ENCODE measurements around the gene GRAP.

The GRAP gene

DNA sequence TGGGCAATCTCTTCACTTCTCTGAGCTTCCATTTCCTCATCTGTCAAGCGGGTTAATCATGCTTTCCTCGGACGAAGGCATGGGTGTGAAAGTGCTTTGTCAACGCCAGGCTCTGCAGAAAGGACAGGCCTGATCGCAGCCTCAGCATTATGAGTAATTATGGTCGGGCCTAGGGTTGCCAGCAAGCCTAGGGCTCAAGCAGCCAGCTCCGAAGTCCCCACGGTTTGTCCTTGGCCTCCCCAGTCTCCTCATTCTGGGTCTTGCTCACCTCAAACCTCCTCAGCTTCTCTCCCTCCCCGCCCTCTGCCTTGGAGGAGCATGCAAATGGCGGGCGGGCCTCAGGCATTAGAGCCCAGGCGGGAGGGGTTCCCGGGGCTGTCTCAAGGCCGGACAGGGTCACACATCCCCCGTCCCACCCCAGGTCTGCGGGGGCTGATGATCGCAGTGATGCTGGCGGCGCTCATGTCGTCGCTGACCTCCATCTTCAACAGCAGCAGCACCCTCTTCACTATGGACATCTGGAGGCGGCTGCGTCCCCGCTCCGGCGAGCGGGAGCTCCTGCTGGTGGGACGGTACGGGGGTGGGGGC lies 32.0 kb downstream of the GRAP start:
- no peak overlapping the region for H3K27ac Mint-ChIP-seq

DNA sequence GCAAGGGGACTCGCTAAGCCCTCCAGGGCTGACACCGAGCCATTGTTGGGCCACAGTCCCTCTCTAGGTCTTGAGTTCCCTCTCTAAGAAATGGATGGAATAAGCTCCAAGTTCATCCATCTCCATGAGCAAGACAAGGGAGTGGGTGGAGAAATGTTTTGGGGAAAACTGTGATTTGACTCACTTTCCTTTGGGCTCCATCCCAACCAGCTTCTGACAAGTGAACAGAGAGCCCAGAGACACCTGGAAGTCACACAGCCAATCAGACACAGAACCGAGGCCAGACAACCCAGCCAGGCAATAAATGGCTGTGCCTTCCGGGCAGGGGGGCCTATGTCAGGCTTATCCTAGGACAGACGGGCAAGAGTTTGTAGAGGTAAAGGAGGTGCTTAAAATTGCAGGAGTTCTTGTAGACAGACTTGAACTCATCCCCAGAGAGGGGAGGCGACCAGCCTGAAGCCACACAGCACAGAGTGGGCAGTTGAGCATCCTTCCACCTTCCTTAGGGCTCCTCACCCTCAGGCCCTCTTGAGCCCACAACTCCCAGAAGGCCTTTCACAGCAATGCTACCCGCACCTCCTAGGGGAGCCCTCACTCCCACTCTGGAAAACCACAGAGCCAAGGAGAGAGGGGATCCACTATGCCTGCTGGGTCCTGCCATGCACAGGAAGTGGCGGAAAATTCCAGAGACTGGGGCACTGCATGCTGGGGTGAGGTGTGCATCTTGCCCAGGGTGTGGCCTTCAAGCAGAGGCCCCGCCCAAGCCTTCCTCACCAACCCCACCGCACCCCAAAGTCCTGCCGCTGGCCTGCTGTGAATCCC lies 32.7 kb downstream of the GRAP start:
- H3K4me3 Mint-ChIP-seq = no peak overlapping the region
- no peak overlapping the region for H3K27ac Mint-ChIP-seq
- no peaks in the 10 kb centered on the region for H3K9me3 Mint-ChIP-seq (ENCODE audit: low read depth)
- H3K36me3 Mint-ChIP-seq = no peaks in the 10 kb centered on the region
- H3K4me1 Mint-ChIP-seq (ENCODE audit: low read depth) = peaks cover 14% of the 10 kb centered on the region
- H3K27me3 Mint-ChIP-seq = no peaks in the 10 kb centered on the region

More for the DNA sequence above, 32.0 kb downstream of the GRAP start:
- Mint-ChIP-seq H3K9me3 (ENCODE audit: low read depth) (no peaks in the 10 kb centered on the region), H3K4me1 (ENCODE audit: low read depth) (peaks cover 16% of the 10 kb centered on the region), H3K36me3 (no peaks in the 10 kb centered on the region), H3K27me3 (no peaks in the 10 kb centered on the region), H3K4me3 (no peak overlapping the region)

DNA sequence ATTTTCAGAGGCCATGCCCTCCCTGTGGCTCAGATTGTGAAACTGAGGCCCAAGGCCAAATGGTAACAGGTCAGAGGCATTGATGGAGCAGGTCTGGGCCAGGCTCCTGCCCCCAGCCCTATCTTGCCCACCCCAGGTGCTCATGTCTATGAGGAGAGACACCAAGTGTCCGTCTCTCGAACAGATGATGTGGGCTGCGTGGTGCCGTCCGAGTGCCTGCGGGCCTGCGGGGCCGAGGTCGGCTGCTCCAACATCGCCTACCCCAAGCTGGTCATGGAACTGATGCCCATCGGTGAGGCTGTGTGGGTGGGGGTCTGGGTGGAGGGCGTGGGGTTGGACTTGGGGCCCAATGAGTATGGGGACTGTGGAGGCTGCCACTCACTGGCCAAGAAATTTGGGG lies 33.5 kb downstream of the GRAP start:
- Mint-ChIP-seq H3K36me3 (no peaks in the 10 kb centered on the region), H3K27me3 (no peaks in the 10 kb centered on the region), H3K4me1 (ENCODE audit: low read depth) (peaks cover 11% of the 10 kb centered on the region), H3K9me3 (ENCODE audit: low read depth) (no peaks in the 10 kb centered on the region), H3K27ac (no peak overlapping the region), H3K4me3 (no peak overlapping the region)

DNA sequence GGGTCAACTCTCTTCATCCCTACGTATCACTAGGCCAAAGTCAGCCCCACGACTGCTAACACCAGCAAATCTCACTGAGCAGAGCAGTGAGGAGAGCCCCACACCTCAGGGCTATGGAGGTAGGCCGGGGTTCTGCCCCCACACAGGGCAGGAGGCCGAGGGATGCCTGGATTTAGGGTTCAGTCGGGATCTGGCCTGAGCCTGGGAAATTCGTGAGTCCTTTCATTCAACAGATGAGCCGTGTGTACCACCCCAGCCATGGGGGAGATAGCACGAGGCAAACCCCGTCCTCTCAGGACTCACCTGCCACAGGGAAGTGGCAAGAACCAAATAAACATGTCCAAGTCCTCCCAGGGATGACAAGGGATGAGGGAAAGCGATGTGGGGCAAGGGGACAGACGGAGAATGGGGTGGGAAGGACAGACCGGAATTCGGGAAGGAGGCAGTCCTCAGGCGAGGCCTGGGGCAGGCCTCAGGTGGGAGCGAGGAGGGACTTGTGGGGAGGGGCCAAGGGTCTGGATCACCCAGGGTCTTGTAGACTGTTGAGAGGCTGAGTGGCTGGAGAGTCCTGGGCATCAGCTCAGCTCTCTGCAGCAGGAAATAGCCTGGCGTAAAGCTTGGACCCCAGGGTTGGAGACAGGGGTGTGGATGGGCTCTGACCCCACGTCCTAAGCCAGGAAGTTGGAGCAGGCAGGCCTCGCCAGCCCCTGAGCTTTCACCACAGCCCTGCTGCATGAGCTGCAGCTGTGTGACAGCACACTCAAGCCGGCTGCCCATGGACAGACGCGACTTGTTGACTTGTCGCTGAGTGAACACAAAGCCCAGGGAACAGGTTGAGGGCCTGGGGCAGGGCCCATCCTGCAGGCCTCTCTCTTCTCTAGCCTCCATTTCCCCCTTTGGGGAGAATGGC lies 34.3 kb downstream of the GRAP start:
- no peak overlapping the region for H3K4me3 Mint-ChIP-seq
- no peaks in the 10 kb centered on the region for H3K27me3 Mint-ChIP-seq
- H3K27ac Mint-ChIP-seq = peak overlapping the region; percentile 77
- H3K4me1 Mint-ChIP-seq (ENCODE audit: low read depth) = peaks cover 10% of the 10 kb centered on the region
- H3K9me3 Mint-ChIP-seq (ENCODE audit: low read depth) = no peaks in the 10 kb centered on the region
- H3K36me3 Mint-ChIP-seq = no peaks in the 10 kb centered on the region

DNA sequence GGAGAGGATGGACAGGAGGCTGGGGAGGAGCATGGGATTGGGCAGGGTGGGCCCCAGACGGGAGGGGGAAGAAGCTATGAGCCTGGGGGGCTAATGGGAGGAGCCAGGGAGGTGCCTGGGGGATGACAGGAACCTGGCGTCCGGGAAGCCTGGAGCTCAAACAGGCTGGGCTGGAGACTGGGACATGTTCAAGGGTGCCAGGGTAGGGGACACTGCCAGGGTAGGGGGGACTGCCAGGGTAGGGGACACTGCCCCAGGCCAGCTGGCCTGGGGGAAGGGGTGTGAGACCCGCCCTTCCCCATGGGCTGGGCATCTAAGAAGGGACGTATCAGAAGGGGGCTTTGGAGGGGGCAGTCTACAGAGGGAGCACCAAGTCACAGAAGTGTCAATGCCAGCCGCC lies 35.2 kb downstream of the GRAP start:
- no peaks in the 10 kb centered on the region for H3K27me3 Mint-ChIP-seq
- H3K4me1 Mint-ChIP-seq (ENCODE audit: low read depth) = peaks cover 5% of the 10 kb centered on the region
- no peaks in the 10 kb centered on the region for H3K9me3 Mint-ChIP-seq (ENCODE audit: low read depth)
- no peak overlapping the region for H3K4me3 Mint-ChIP-seq
- no peak overlapping the region for H3K27ac Mint-ChIP-seq
- H3K36me3 Mint-ChIP-seq = no peaks in the 10 kb centered on the region

DNA sequence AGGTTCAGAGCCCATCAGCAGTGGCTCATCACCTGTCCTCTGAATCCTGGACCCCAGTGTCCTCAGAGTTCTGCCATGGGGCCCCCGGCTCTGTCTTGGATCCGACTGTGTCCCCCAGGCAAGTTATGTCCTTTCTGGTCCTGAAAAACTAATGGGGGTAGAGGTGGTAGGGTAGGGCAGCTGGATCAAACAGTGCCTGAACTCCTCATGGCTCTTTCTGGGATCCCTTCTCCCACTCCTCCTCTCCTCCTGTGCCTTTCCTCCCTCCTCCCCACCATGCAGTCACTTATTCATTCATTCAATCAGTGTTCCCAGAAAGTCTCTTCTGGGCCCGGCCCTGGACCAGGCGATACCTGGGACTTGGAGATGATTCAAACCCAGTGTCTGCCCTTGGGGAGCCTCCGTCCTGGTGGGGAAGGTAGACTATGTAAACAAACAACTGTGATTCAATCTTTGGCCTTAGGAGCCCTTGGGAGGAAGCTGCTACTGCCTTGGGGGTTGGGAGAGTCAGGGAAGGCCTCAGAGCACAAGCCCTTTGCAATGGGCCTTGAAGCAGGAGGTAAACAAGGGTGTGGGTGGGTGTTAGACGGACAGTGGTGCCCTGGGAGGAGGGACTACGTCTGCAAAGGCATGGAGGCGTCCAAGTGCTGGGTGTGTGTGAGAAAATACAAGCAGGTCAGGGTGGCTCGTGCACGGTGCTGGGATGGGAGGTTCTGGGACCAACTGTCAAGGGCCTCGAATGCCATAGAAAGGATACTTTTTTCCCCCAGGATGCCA lies 35.8 kb downstream of the GRAP start:
- no peak overlapping the region for H3K27ac Mint-ChIP-seq
- no peak overlapping the region for H3K4me3 Mint-ChIP-seq
- H3K9me3 Mint-ChIP-seq (ENCODE audit: low read depth) = no peaks in the 10 kb centered on the region
- peaks cover 5% of the 10 kb centered on the region for H3K4me1 Mint-ChIP-seq (ENCODE audit: low read depth)
- H3K36me3 Mint-ChIP-seq = no peaks in the 10 kb centered on the region
- no peaks in the 10 kb centered on the region for H3K27me3 Mint-ChIP-seq

DNA sequence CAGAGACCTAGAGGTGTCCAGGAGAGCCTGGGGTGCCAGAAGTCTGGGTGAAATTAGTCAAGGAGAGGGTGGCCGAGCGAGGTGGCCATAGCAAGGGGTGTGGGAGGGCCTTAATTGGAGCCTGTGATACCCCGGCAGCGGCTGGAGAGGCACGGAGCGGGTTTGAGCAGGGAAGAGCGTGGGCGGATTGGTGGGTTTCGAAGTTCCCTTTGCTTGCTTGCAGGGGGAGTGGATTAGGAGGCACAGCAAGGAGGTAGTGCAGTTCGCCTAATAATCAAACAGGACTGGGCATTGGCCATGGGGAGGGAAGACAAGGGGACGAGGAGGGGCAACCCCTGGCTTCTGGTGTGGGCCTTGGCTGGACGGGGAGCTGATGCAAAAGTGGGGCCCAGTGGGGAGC lies 36.8 kb downstream of the GRAP start:
- Mint-ChIP-seq H3K27ac (no peak overlapping the region), H3K9me3 (ENCODE audit: low read depth) (no peaks in the 10 kb centered on the region), H3K27me3 (no peaks in the 10 kb centered on the region), H3K36me3 (no peaks in the 10 kb centered on the region), H3K4me1 (ENCODE audit: low read depth) (peaks cover 5% of the 10 kb centered on the region), H3K4me3 (no peak overlapping the region)

DNA sequence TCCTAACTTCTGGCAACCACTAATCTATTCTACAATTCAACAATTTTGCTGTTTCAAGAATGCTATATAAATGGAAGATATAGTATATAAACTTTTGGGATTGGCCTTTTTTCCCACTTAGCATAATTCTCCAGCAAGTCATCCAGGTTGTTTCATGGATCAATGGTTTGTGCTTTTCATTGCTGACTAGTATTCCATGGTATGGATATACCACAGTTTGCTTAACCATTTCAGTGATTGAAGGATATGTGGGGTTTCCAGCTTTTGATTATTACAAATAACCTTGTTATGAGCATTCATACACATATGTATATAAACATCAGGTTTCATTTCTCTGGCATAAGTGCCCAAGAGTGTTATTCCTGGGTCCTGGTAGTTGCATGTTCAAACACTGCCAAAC lies 40.1 kb downstream of the GRAP start:
- no peaks in the 10 kb centered on the region for H3K9me3 Mint-ChIP-seq (ENCODE audit: low read depth)
- H3K36me3 Mint-ChIP-seq = no peaks in the 10 kb centered on the region
- H3K4me1 Mint-ChIP-seq (ENCODE audit: low read depth) = peaks cover 25% of the 10 kb centered on the region
- no peak overlapping the region for H3K4me3 Mint-ChIP-seq
- H3K27me3 Mint-ChIP-seq = no peaks in the 10 kb centered on the region
- H3K27ac Mint-ChIP-seq = peak overlapping the region; percentile 58

DNA sequence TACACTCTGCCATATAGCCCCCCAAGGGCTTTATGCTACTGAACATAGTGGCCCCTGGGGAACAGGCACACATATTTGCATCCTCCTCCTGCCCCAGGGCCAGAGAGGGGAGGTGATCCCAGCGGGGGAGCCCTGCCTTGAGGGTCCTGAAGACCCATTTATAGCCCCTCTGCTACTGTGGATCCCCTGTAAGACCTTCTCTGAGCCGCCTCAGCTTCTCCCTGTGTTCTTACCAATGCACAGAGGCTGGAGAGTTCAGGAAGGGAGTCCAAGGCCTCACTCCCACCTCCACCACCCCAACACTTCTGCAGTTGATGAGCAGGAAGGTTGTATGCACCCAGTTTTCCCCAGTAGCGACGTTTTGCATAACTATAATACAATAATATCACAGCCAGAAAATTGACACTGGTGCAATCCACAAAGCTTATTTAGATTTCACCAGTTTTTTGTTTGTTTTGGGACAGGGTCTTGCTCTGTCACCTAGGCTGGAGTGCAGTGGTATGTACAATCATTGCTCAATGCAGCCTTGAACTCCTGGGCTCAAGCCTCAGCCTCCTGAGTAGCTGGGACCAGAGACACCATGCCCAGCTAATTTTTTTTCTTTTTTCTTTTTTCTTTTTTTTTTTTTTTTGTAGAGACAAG lies 40.8 kb downstream of the GRAP start:
- Mint-ChIP-seq H3K36me3 (no peaks in the 10 kb centered on the region), H3K27ac (peak overlapping the region; percentile 54), H3K9me3 (ENCODE audit: low read depth) (no peaks in the 10 kb centered on the region), H3K27me3 (no peaks in the 10 kb centered on the region), H3K4me3 (peak overlapping the region; percentile 49), H3K4me1 (ENCODE audit: low read depth) (peaks cover 30% of the 10 kb centered on the region)

DNA sequence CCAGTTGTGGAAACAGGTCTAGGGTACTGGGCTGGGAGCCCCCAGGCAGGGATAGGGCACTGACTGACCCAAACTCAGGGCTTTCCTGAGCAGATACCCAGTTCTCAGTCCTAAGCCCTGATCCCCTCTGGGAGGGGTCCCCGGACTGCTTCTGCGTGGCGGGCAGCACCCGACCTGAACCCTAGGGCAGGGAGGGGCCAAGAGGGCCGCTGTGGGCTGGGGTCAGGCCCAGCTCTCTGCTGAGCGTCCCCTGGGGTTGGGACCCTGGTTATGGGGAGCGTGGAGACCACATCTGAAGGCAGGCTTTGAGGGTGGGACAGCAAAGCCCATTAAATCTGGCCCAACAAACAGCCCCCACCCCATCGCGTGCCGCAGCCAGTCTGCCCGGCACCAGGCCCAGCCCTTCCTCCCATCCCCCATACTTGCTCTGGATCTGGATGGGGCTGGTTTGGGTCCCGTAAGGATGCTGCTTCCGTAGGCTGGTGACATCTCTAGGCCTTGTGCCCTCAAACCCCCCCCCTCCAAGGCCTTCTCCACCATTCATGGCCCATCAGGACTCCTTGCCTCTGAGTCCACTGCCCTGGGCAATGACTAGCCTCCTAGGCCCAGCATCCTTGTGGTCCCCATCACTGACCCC lies 41.5 kb downstream of the GRAP start:
- Mint-ChIP-seq H3K4me3 (peak overlapping the region; percentile 61), H3K9me3 (ENCODE audit: low read depth) (no peaks in the 10 kb centered on the region), H3K27ac (peak overlapping the region; percentile 81), H3K36me3 (no peaks in the 10 kb centered on the region), H3K27me3 (no peaks in the 10 kb centered on the region), H3K4me1 (ENCODE audit: low read depth) (peaks cover 30% of the 10 kb centered on the region)

DNA sequence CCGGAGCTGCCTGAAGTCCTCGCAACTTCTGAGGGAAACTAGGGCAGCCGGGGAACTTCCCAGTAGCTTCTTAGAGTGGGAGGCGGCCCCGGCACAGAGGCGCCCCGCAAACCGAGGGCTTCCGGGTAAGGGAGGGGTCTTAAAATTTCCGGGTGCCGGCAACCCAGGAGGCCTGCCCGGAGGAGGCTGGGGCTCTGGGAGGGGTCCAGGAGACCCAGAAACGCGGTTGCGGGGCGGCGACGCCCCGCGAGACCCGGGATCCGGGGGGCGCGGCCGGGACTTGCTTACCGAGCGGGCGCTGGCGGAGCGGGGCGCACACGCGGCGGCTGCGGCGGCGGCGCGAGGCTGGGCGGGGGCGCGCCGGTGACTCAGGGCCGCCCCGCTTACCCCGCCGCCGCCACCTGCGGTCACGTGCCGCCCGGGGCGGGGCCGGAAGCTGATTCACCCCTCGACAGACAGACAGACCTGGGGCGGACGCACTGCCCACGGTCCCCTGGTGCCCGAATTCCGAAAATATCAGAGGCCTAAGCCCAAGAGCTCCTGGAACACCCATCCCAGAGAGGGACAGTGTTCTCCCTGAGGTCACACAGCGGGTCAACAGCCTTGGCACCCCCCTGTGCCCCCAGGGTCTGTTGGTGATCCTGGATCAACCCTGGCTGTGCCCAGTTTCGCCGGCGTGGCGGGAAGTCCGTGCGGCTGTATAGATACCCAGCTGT lies 42.2 kb downstream of the GRAP start, which contains the start of gene FAM83G:
FAM83G (minus strand) TSS at position 344 of the 716 bp plus-strand sequence. CDS start 723 bp downstream, outside the sequence.
- Mint-ChIP-seq H3K27me3 (no peaks in the 10 kb centered on the region), H3K27ac (peak within 1 kb of the TSS; percentile 88), H3K36me3 (no peaks in the 10 kb centered on the region), H3K4me1 (ENCODE audit: low read depth) (peaks cover 30% of the 10 kb centered on the region), H3K9me3 (ENCODE audit: low read depth) (no peaks in the 10 kb centered on the region), H3K4me3 (peak within 1 kb of the TSS; percentile 91)

DNA sequence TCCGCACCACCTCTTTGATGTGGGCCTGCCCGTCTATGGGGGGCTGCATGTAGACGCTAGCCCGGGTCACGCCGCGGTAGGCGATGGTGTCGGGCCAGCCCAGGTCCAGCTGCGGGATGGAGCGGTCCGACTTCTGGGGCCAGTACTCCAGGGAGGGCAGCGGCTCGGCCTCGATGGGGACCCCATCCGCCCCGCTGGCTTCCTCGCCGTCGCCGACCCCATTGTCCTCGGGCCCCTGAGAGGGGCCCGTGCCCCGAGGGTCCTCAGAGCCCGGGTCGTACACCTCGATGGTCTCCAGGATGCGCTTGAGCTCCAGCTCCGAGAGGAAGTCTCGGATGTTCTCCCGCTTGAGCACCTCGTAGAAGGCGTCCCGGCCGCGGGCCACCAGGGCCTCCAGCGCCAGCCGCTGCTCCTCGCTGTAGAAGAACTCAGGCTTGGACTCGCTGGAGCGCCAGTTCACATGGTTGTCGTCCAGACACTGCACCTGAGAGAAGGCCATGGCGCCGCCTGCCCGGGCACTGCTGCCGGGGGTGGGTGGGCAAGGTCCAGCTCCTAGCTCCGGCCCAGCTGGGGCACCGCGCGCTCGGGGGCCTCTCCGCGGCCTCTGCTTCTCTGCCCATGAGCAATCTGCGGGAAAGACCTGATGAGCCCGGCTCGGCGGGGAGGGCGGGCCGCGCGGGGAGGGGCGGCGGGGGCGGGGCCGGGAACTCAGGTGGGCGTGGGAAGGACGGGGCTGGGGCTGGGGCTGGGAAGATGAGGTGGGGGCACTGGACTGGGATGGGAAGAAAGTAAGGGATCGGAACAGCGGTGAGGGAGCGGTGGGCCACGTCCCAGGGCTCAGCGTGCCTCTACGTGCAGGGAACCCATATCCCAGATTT lies 43.0 kb downstream of the GRAP start:
- no peaks in the 10 kb centered on the region for H3K27me3 Mint-ChIP-seq
- peaks cover 30% of the 10 kb centered on the region for H3K4me1 Mint-ChIP-seq (ENCODE audit: low read depth)
- H3K9me3 Mint-ChIP-seq (ENCODE audit: low read depth) = no peaks in the 10 kb centered on the region
- peak overlapping the region; percentile 88 for H3K27ac Mint-ChIP-seq
- H3K36me3 Mint-ChIP-seq = no peaks in the 10 kb centered on the region
- peak overlapping the region; percentile 91 for H3K4me3 Mint-ChIP-seq
